WTC11 (cell line): ENCODE results near the gene MTERF4. TPM values are rescaled to one million over a fixed set of nuclear protein-coding genes. Genes with fewer than 3 reads are reported as not detected.

ENCODE experiments used
- ATAC-seq: fragments of 200-7000 bp; cut with Tn5 transposase; 2 replicates; pipeline ENCODE4 v1.10.0; 2021; ENCODE audit warnings: mild to moderate bottlenecking, moderate library complexity
- Bru-seq: library from RNA; stranded (reverse); fragments of 400-500 nt; gene quantifications from one replicate; lab custom pipeline; 2021; lab: Mats Ljungman, UMichigan
- CTCF ChIA-PET: fragments of 300-600 bp; sonication (Branson Sonifier 250); formaldehyde crosslinking; loops from one replicate; lab custom pipeline; 2021; ENCODE audit warnings: antibody characterized with exemption; lab: Charles Lee
- POLR2A ChIA-PET: fragments of 350-600 bp; sonication (Branson Sonifier 250); formaldehyde crosslinking; loops from one replicate; lab custom pipeline; 2021; ENCODE audit warnings: antibody characterized with exemption; lab: Charles Lee
- DNase-seq: peaks from one replicate; pipeline ENCODE4 v3.0.0; 2021; ENCODE audit warnings: low spot score
- H3K27ac Mint-ChIP-seq: 2 replicates; pipeline ENCODE4 v1.8.0; 2021; ENCODE audit warnings: mixed read lengths
- H3K27me3 Mint-ChIP-seq: 2 replicates; pipeline ENCODE4 v1.8.0; 2021; ENCODE audit warnings: low read depth, mild to moderate bottlenecking, moderate library complexity, mixed read lengths
- H3K36me3 Mint-ChIP-seq: 2 replicates; pipeline ENCODE4 v1.8.0; 2021; ENCODE audit warnings: mixed read lengths
- H3K4me1 Mint-ChIP-seq: 2 replicates; pipeline ENCODE4 v1.8.0; 2022; ENCODE audit warnings: mixed read lengths
- H3K4me3 Mint-ChIP-seq: 2 replicates; pipeline ENCODE4 v1.8.0; 2021; ENCODE audit warnings: mild to moderate bottlenecking, moderate library complexity, mixed read lengths
- H3K9me3 Mint-ChIP-seq: 2 replicates; pipeline ENCODE4 v1.8.0; 2021; ENCODE audit warnings: mixed read lengths
- ATF6 ChIP-seq: sonication (generic); formaldehyde crosslinking; IDR thresholded peaks from 2 replicates; pipeline ENCODE4 v1.8.1; 2023; ENCODE audit warnings: mild to moderate bottlenecking, missing genetic modification reagents
- ESRRA ChIP-seq: sonication (generic); formaldehyde crosslinking; IDR thresholded peaks from 2 replicates; pipeline ENCODE4 v1.8.1; 2022; ENCODE audit warnings: mild to moderate bottlenecking, missing genetic modification reagents, borderline replicate concordance
- ETV6 ChIP-seq: sonication (generic); formaldehyde crosslinking; IDR thresholded peaks from 2 replicates; pipeline ENCODE4 v1.8.1; 2022; ENCODE audit warnings: mild to moderate bottlenecking, missing genetic modification reagents
- FOXP1 ChIP-seq: sonication (generic); formaldehyde crosslinking; IDR thresholded peaks from 2 replicates; pipeline ENCODE4 v1.8.0; 2022; ENCODE audit warnings: missing genetic modification reagents, mild to moderate bottlenecking, moderate library complexity, borderline replicate concordance
- HMGA2 ChIP-seq: fragments of 250-450 bp; sonication (Bioruptor Pico); IDR thresholded peaks from 2 replicates; pipeline ENCODE4 v1.4.0; 2021; ENCODE audit warnings: mild to moderate bottlenecking, moderate library complexity
- HMGXB4 ChIP-seq: sonication (generic); formaldehyde crosslinking; IDR thresholded peaks from 2 replicates; pipeline ENCODE4 v1.8.1; 2023; ENCODE audit warnings: mild to moderate bottlenecking, moderate library complexity, missing genetic modification reagents
- JUN ChIP-seq: sonication (generic); formaldehyde crosslinking; IDR thresholded peaks from 2 replicates; pipeline ENCODE4 v1.8.0; 2023; ENCODE audit warnings: mild to moderate bottlenecking, missing genetic modification reagents
- OVOL2 ChIP-seq: fragments of 250-450 bp; sonication (Bioruptor Pico); IDR thresholded peaks from 2 replicates; pipeline ENCODE4 v1.9.0; 2021; ENCODE audit warnings: mild to moderate bottlenecking, borderline replicate concordance
- PREB ChIP-seq: sonication (generic); formaldehyde crosslinking; IDR thresholded peaks from 2 replicates; pipeline ENCODE4 v1.8.1; 2022; ENCODE audit warnings: mild to moderate bottlenecking, missing genetic modification reagents, moderate library complexity, borderline replicate concordance
- PRRX2 ChIP-seq: fragments of 250-450 bp; sonication (Bioruptor Pico); IDR thresholded peaks from 2 replicates; pipeline ENCODE4 v1.8.0; 2021; ENCODE audit warnings: mild to moderate bottlenecking
- RELA ChIP-seq: sonication (generic); formaldehyde crosslinking; IDR thresholded peaks from 2 replicates; pipeline ENCODE4 v1.8.1; 2022; ENCODE audit warnings: missing genetic modification reagents, mild to moderate bottlenecking, borderline replicate concordance
- SMAD3 ChIP-seq: sonication (generic); formaldehyde crosslinking; IDR thresholded peaks from 2 replicates; pipeline ENCODE4 v1.8.0; 2022; ENCODE audit warnings: missing genetic modification reagents, mild to moderate bottlenecking, borderline replicate concordance
- SMAD4 ChIP-seq: sonication (generic); formaldehyde crosslinking; IDR thresholded peaks from 2 replicates; pipeline ENCODE4 v1.8.0; 2022; ENCODE audit warnings: mild to moderate bottlenecking, missing genetic modification reagents
- USF1 ChIP-seq: sonication (generic); formaldehyde crosslinking; IDR thresholded peaks from 2 replicates; pipeline ENCODE4 v1.8.0; 2022; ENCODE audit warnings: mild to moderate bottlenecking, missing genetic modification reagents
- ZBTB43 ChIP-seq: sonication (generic); formaldehyde crosslinking; IDR thresholded peaks from 2 replicates; pipeline ENCODE4 v1.8.1; 2023; ENCODE audit warnings: mild to moderate bottlenecking, missing genetic modification reagents
- ZMAT4 ChIP-seq: fragments of 250-450 bp; sonication (Bioruptor Pico); IDR thresholded peaks from 2 replicates; pipeline ENCODE4 v1.9.0; 2021; ENCODE audit warnings: mild to moderate bottlenecking
- ZNF317 ChIP-seq: sonication (generic); formaldehyde crosslinking; IDR thresholded peaks from 2 replicates; pipeline ENCODE4 v1.8.1; 2023; ENCODE audit warnings: low read depth, mild to moderate bottlenecking, moderate library complexity, missing genetic modification reagents, borderline replicate concordance
- ZNF416 ChIP-seq: fragments of 250-450 bp; sonication (Bioruptor Pico); IDR thresholded peaks from 2 replicates; pipeline ENCODE4 v1.9.0; 2021; ENCODE audit warnings: mild to moderate bottlenecking, inconsistent platforms
- ZNF423 ChIP-seq: fragments of 250-450 bp; sonication (Bioruptor Pico); IDR thresholded peaks from 2 replicates; pipeline ENCODE4 v2.1.2; 2022; ENCODE audit warnings: mild to moderate bottlenecking, moderate library complexity
- long read RNA-seq, 3 experiments: library from RNA in 1 of 3; library from capped mRNA in 1 of 3; library from polyadenylated mRNA in 1 of 3; unstranded in 2 of 3; stranded (forward) in 1 of 3; transcript quantifications; one replicate each; pipeline ENCODE4 v2.0.0, GENCODE V29; 2021
- total RNA-seq: library from RNA; stranded (reverse); gene quantifications from 3 replicates; pipeline ENCODE4 v1.2.3, GENCODE V29; 2021
- TF ChIP-seq, protein P1 (sequence below): sonication (generic); formaldehyde crosslinking; IDR thresholded peaks from 2 replicates; pipeline ENCODE4 v1.8.0; 2023; ENCODE audit warnings: missing genetic modification reagents, mild to moderate bottlenecking, borderline replicate concordance
- TF ChIP-seq, protein P2 (sequence below): fragments of 200-600 bp; IDR thresholded peaks from 2 replicates; pipeline ENCODE4 v1.8.0; 2022; ENCODE audit warnings: antibody characterized with exemption

MTERF4 gene
- 22.4 to 25.4 TPM (median 23.3 TPM) in 3 replicates for total RNA-seq
- Bru-seq, nascent RNA = percentile 86 among the genes with signal in this experiment
- long read RNA-seq, experiment 1, transcript MTERF4-202 (4 exons, 1,637 nt) = major isoform, 29 of 64 reads
- long read RNA-seq, experiment 1, transcript MTERF4-204 (3 exons, 802 nt) = minor isoform, 5 of 64 reads
- long read RNA-seq, experiment 1, partial matches to known transcripts = 8 of 64 reads
- long read RNA-seq, experiment 1, other reads (novel, unspliced or antisense) = 17 of 64 reads
- long read RNA-seq, experiment 2, partial matches to known transcripts = 11 of 33 reads
- long read RNA-seq, experiment 2, other reads (novel, unspliced or antisense) = 19 of 33 reads
- long read RNA-seq, experiment 3, transcript MTERF4-204 (3 exons, 802 nt) = minor isoform, 17 of 130 reads
- long read RNA-seq, experiment 3, transcript MTERF4-202 (4 exons, 1,637 nt) = major isoform, 95 of 130 reads
- long read RNA-seq, experiment 3, partial matches to known transcripts = 2 of 130 reads
- long read RNA-seq, experiment 3, other reads (novel, unspliced or antisense) = 13 of 130 reads

DNA sequence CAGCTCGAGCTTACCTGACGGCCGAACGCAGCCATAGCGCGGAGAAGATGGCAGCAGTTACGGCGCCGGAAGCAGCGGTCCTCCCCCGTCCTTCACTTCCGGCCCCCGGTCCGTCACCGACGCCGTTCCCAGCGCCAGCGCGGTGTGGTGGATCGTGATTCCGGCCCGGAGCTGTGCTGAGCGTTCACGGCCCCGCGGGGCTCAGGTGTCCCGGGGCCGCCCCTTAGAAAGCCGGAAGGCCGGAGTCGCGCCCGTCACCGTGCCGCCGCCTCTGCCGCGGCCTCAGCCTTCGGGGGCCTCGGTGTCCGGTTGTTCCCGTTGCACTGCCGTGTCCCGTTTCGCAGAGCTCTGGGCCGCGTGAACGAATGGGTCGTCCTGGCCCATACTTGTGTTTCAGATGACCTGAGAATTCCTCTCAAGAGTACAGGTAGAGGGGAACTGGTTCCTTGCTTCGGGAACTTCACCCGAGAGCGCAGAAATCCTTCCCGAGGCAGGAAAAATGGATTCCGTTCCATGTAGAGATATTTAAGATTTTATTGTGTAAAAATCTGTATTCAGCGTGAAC is at the start of gene MTERF4:
Gene MTERF4, minus strand, starts transcription at position 49 of the 565 bp plus-strand sequence. Its CDS starts 14 bp downstream, at position 35.
- DNase-seq (peak; percentile 89), ATAC-seq (peak; percentile 97)
- Mint-ChIP-seq H3K4me3 (peak within 1 kb of the TSS; percentile 95), H3K27ac (peak within 1 kb of the TSS; percentile 98), H3K27me3 (no peaks in the 10 kb centered on the region), H3K4me1 (peaks cover 5% of the 10 kb centered on the region), H3K36me3 (peaks cover 22% of the 10 kb centered on the region), H3K9me3 (no peaks in the 10 kb centered on the region)
- ChIA-PET CTCF (interaction anchor here (1.2 to 2.9 kb wide), 4 partner anchors 24 to 251 kb away, joined by 5 to 12 read pairs (median 5); no protein-coding TSS in a partner anchor), POLR2A (interaction anchor here (0.8 kb wide), 1 partner anchor 47 kb away, joined by 3 read pairs; the partner anchor contains the start of gene PASK)
- TF ChIP-seq SMAD4 = no peak
- TF ChIP-seq ATF6 (CRISPR knock-in tag) = no peak
- TF ChIP-seq RELA = 0 out of 2 replicates have a peak, but pooled peaks have one; percentile 55
- TF ChIP-seq ESRRA (CRISPR knock-in tag) = peak; percentile 56; the same call in 1 of the 2 replicates
- TF ChIP-seq SMAD3 = 0 out of 2 replicates have a peak, but pooled peaks have one; percentile 20
- TF ChIP-seq HMGXB4 (CRISPR knock-in tag) = peak; percentile 95
- TF ChIP-seq ZNF317 (CRISPR knock-in tag) = peak; percentile 44; the same call in 1 of the 2 replicates
- no peak for TF ChIP-seq HMGA2
- no peak for TF ChIP-seq USF1 (CRISPR knock-in tag)
- TF ChIP-seq ZMAT4 = no peak
- TF ChIP-seq, protein P1, sequence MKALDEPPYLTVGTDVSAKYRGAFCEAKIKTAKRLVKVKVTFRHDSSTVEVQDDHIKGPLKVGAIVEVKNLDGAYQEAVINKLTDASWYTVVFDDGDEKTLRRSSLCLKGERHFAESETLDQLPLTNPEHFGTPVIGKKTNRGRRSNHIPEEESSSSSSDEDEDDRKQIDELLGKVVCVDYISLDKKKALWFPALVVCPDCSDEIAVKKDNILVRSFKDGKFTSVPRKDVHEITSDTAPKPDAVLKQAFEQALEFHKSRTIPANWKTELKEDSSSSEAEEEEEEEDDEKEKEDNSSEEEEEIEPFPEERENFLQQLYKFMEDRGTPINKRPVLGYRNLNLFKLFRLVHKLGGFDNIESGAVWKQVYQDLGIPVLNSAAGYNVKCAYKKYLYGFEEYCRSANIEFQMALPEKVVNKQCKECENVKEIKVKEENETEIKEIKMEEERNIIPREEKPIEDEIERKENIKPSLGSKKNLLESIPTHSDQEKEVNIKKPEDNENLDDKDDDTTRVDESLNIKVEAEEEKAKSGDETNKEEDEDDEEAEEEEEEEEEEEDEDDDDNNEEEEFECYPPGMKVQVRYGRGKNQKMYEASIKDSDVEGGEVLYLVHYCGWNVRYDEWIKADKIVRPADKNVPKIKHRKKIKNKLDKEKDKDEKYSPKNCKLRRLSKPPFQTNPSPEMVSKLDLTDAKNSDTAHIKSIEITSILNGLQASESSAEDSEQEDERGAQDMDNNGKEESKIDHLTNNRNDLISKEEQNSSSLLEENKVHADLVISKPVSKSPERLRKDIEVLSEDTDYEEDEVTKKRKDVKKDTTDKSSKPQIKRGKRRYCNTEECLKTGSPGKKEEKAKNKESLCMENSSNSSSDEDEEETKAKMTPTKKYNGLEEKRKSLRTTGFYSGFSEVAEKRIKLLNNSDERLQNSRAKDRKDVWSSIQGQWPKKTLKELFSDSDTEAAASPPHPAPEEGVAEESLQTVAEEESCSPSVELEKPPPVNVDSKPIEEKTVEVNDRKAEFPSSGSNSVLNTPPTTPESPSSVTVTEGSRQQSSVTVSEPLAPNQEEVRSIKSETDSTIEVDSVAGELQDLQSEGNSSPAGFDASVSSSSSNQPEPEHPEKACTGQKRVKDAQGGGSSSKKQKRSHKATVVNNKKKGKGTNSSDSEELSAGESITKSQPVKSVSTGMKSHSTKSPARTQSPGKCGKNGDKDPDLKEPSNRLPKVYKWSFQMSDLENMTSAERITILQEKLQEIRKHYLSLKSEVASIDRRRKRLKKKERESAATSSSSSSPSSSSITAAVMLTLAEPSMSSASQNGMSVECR (CRISPR knock-in tag) = peak; percentile 82; the same call in 1 of the 2 replicates
- 0 out of 2 replicates have a peak, but pooled peaks have one; percentile 41 for TF ChIP-seq ZNF416 (CRISPR knock-in tag)
- TF ChIP-seq ZBTB43 (CRISPR knock-in tag) = peak; percentile 83
- TF ChIP-seq FOXP1 (CRISPR knock-in tag) = peak; percentile 91
- TF ChIP-seq PREB (CRISPR knock-in tag) = peak; percentile 51; the same call in 1 of the 2 replicates
- no peak for TF ChIP-seq PRRX2 (CRISPR knock-in tag)
- TF ChIP-seq ZNF423 = 0 out of 2 replicates have a peak, but pooled peaks have one; percentile 6
- peak; percentile 86 for TF ChIP-seq ETV6 (CRISPR knock-in tag)
- no peak for TF ChIP-seq JUN
- TF ChIP-seq, protein P2, sequence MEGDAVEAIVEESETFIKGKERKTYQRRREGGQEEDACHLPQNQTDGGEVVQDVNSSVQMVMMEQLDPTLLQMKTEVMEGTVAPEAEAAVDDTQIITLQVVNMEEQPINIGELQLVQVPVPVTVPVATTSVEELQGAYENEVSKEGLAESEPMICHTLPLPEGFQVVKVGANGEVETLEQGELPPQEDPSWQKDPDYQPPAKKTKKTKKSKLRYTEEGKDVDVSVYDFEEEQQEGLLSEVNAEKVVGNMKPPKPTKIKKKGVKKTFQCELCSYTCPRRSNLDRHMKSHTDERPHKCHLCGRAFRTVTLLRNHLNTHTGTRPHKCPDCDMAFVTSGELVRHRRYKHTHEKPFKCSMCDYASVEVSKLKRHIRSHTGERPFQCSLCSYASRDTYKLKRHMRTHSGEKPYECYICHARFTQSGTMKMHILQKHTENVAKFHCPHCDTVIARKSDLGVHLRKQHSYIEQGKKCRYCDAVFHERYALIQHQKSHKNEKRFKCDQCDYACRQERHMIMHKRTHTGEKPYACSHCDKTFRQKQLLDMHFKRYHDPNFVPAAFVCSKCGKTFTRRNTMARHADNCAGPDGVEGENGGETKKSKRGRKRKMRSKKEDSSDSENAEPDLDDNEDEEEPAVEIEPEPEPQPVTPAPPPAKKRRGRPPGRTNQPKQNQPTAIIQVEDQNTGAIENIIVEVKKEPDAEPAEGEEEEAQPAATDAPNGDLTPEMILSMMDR = no peak
- no peak for TF ChIP-seq OVOL2
